Uterus (tissue), 2 donors: ENCODE results near the gene GPR142.

Source experiments
- POLR2A ChIP-seq, 2 donors: fragments of 450-650 bp; IDR thresholded peaks; one replicate each; pipeline ENCODE4 v1.6.1; 2016; ENCODE audit warnings: antibody characterized with exemption in 2 of 2, mild to moderate bottlenecking in 1 of 2, moderate library complexity in 1 of 2
- TF ChIP-seq, protein P1 (sequence below), 4 experiments: fragments of 200-600 bp in 2 of 4; fragments of 450-650 bp in 2 of 4; sonication (generic) in 2 of 4; IDR thresholded peaks; one replicate each; pipeline ENCODE4 v1.5.1; 2016 to 2019; ENCODE audit warnings: antibody characterized with exemption in 4 of 4, mild to moderate bottlenecking in 2 of 4, moderate library complexity in 1 of 4

DNA sequence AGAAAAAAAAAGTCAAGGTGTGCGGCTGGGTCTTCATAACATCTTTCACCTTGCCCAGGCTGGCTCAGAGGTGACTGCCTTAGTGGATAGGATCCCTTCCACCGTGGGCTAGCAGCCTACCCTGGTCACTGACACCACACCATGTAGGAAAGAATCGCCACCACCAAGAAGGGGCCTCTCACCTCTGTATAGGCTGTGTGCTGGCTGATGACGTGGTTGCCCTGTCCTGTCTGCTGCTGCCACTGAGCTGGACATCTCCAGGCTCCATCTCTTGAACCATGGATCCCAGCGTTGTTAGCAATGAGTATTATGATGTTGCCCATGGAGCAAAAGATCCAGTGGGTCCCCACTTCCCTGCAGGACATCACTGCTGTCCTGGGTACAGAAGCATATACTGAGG is at the start of gene GPR142:
- TF ChIP-seq, protein P1, sequence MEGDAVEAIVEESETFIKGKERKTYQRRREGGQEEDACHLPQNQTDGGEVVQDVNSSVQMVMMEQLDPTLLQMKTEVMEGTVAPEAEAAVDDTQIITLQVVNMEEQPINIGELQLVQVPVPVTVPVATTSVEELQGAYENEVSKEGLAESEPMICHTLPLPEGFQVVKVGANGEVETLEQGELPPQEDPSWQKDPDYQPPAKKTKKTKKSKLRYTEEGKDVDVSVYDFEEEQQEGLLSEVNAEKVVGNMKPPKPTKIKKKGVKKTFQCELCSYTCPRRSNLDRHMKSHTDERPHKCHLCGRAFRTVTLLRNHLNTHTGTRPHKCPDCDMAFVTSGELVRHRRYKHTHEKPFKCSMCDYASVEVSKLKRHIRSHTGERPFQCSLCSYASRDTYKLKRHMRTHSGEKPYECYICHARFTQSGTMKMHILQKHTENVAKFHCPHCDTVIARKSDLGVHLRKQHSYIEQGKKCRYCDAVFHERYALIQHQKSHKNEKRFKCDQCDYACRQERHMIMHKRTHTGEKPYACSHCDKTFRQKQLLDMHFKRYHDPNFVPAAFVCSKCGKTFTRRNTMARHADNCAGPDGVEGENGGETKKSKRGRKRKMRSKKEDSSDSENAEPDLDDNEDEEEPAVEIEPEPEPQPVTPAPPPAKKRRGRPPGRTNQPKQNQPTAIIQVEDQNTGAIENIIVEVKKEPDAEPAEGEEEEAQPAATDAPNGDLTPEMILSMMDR (IDR thresholded peaks at IDR 0.05): no peak
- TF ChIP-seq POLR2A (IDR thresholded peaks at IDR 0.05): no peak
